Endodermal cell (in vitro differentiated cells): ENCODE data around the gene SLC4A7. TPM values are rescaled to one million over a fixed set of nuclear protein-coding genes. Genes with fewer than 3 reads are reported as not detected.

Source experiments
- DNase-seq: peaks from one replicate; pipeline ENCODE4 v3.0.0-alpha.2; 2017
- H3K27ac ChIP-seq: 2 replicates; pipeline ENCODE4 v1.5.1; 2013; ENCODE audit warnings: mild to moderate bottlenecking, low read depth, low read length, moderate library complexity
- H3K27me3 ChIP-seq: 2 replicates; pipeline ENCODE4 v1.6.1; 2013; ENCODE audit warnings: mild to moderate bottlenecking, low read length, moderate library complexity; ENCODE audit not compliant: insufficient read depth, control insufficient read depth, poor library complexity, severe bottlenecking
- H3K36me3 ChIP-seq: 2 replicates; pipeline ENCODE4 v1.7.0; 2013; ENCODE audit warnings: mild to moderate bottlenecking, low read length, moderate library complexity; ENCODE audit not compliant: control insufficient read depth, insufficient read depth
- H3K4me1 ChIP-seq: one replicate; pipeline ENCODE4 v1.7.0; 2013; ENCODE audit warnings: low read length; ENCODE audit not compliant: control insufficient read depth, insufficient read depth
- H3K4me3 ChIP-seq: 2 replicates; pipeline ENCODE4 v1.5.1; 2013; ENCODE audit warnings: mild to moderate bottlenecking, low read length, moderate library complexity
- H3K9ac ChIP-seq: 2 replicates; pipeline ENCODE4 v1.6.1; 2013; ENCODE audit warnings: mild to moderate bottlenecking, low read length, moderate library complexity; ENCODE audit not compliant: poor library complexity, severe bottlenecking; ENCODE audit errors: extremely low read depth
- H3K9me3 ChIP-seq: 2 replicates; pipeline ENCODE4 v1.6.1; 2013; ENCODE audit warnings: mild to moderate bottlenecking, low read length, moderate library complexity; ENCODE audit not compliant: control insufficient read depth
- H3K27ac Mint-ChIP-seq: 2 replicates; pipeline ENCODE4 v1.8.0; 2020; ENCODE audit warnings: mixed read lengths
- H3K27me3 Mint-ChIP-seq: 2 replicates; pipeline ENCODE4 v1.8.0; 2021; ENCODE audit warnings: mild to moderate bottlenecking, mixed read lengths; ENCODE audit not compliant: insufficient read depth
- H3K36me3 Mint-ChIP-seq: 2 replicates; pipeline ENCODE4 v1.8.0; 2020; ENCODE audit warnings: low read depth, mixed read lengths
- H3K4me1 Mint-ChIP-seq: 2 replicates; pipeline ENCODE4 v1.8.0; 2020; ENCODE audit warnings: mixed read lengths
- H3K4me3 Mint-ChIP-seq: 2 replicates; pipeline ENCODE4 v1.8.0; 2020; ENCODE audit warnings: mild to moderate bottlenecking, moderate library complexity, mixed read lengths
- H3K9me3 Mint-ChIP-seq: 2 replicates; pipeline ENCODE4 v1.8.0; 2020; ENCODE audit warnings: mild to moderate bottlenecking, mixed read lengths
- CTCF ChIP-seq: fragments of 200-600 bp; sonication (generic); conservative IDR thresholded peaks from 2 replicates; pipeline ENCODE4 v1.5.0; 2021; ENCODE audit warnings: antibody characterized with exemption, mild to moderate bottlenecking
- WGBS, 2 experiments: methylation state at CpG; one replicate each; pipeline versions ENCODE4 v1.1.5 to v1.1.7; 2013; ENCODE audit warnings: missing lambda C conversion rate in 2 of 2, mixed read lengths in 1 of 2; ENCODE audit not compliant: insufficient coverage in 1 of 2, insufficient read length in 1 of 2; 5-methylcytosine and 5-hydroxymethylcytosine counted together
- total RNA-seq, 2 donors: library from RNA; stranded (reverse); fragmentation: NEBNext Ultra II Directional in 1 of 2; extraction: Animal tissue kit (Norgen Biotek cat#: 25700) in 1 of 2; gene quantifications; 2 replicates in 1 of 2; 3 replicates in 1 of 2; pipeline ENCODE4 v1.2.1, GENCODE V29; 2021

Gene SLC4A7
- total RNA-seq, 2 donors from 2014 or later = 58.4 to 83.8 TPM

GRCh38 chr3:27488821-27489220 lies 4.6 kb upstream of the SLC4A7 start:
- Mint-ChIP-seq H3K27ac (no peak overlapping the region), H3K9me3 (peaks cover 2% of the 10 kb centered on the region), H3K27me3 (no peaks in the 10 kb centered on the region), H3K36me3 (no peaks in the 10 kb centered on the region), H3K4me3 (no peak overlapping the region), H3K4me1 (peaks cover 6% of the 10 kb centered on the region)
- no peak overlapping the region for H3K9ac ChIP-seq
- no peaks in the 10 kb centered on the region for H3K27me3 ChIP-seq
- TF ChIP-seq CTCF = no peak
- no peaks in the 10 kb centered on the region for H3K9me3 ChIP-seq
- no peak for DNase-seq
- H3K4me1 ChIP-seq = no peaks in the 10 kb centered on the region
- no peak overlapping the region for H3K4me3 ChIP-seq
- no peaks in the 10 kb centered on the region for H3K36me3 ChIP-seq
- 100% methylated on average over 2 of the region's 2 CpGs; no CpG with 5 or more reads in 1 of the 2 experiments for WGBS, 2 experiments
- H3K27ac ChIP-seq = no peak overlapping the region

GRCh38 chr3:27487383-27487782 lies 3.2 kb upstream of the SLC4A7 start:
- Histone ChIP-seq H3K27ac (no peak overlapping the region), H3K9ac (no peak overlapping the region), H3K36me3 (no peaks in the 10 kb centered on the region), H3K27me3 (no peaks in the 10 kb centered on the region), H3K9me3 (no peaks in the 10 kb centered on the region), H3K4me1 (no peaks in the 10 kb centered on the region), H3K4me3 (no peak overlapping the region)
- DNase-seq = no peak
- H3K27me3 Mint-ChIP-seq = no peaks in the 10 kb centered on the region
- H3K4me3 Mint-ChIP-seq = no peak overlapping the region
- peaks cover 11% of the 10 kb centered on the region for H3K4me1 Mint-ChIP-seq
- no CpG with 5 or more reads among the region's 1 CpG for WGBS, 2 experiments
- no peak for TF ChIP-seq CTCF
- H3K36me3 Mint-ChIP-seq = no peaks in the 10 kb centered on the region
- no peaks in the 10 kb centered on the region for H3K9me3 Mint-ChIP-seq
- H3K27ac Mint-ChIP-seq = no peak overlapping the region

- WGBS, 2 experiments = 93 to 94% methylated on average over 4 to 7 of the region's 7 CpGs
- no peak overlapping the region for H3K27ac ChIP-seq
- no peaks in the 10 kb centered on the region for H3K9me3 ChIP-seq
- H3K9me3 Mint-ChIP-seq = no peaks in the 10 kb centered on the region
- no peaks in the 10 kb centered on the region for H3K36me3 ChIP-seq
- H3K4me3 ChIP-seq = no peak overlapping the region
- H3K4me3 Mint-ChIP-seq = no peak overlapping the region
- H3K27me3 Mint-ChIP-seq = no peaks in the 10 kb centered on the region
- no peaks in the 10 kb centered on the region for H3K27me3 ChIP-seq
- TF ChIP-seq CTCF = no peak
- H3K4me1 ChIP-seq = no peaks in the 10 kb centered on the region
- no peak overlapping the region for H3K27ac Mint-ChIP-seq
- H3K4me1 Mint-ChIP-seq = peaks cover 12% of the 10 kb centered on the region
- H3K36me3 Mint-ChIP-seq = peaks cover 2% of the 10 kb centered on the region
- H3K9ac ChIP-seq = no peak overlapping the region
- no peak for DNase-seq
Measured at GRCh38 chr3:27486336-27486735, 2.2 kb upstream of the SLC4A7 start.
